GM06990 (cell line): ENCODE measurements around the gene CHDH.

ENCODE experiments used
- DNase-seq: peaks from one replicate; pipeline ENCODE4 v3.0.0-alpha.2; 2011; ENCODE audit not compliant: insufficient read length; ENCODE audit errors: extremely low read depth
- H3K27me3 ChIP-seq: replicated peaks from 2 replicates; pipeline ENCODE4 v1.6.0; 2011; ENCODE audit warnings: low read length; ENCODE audit not compliant: control insufficient read depth, insufficient read depth
- H3K36me3 ChIP-seq: 2 replicates; pipeline ENCODE4 v1.5.1; 2011; ENCODE audit warnings: low read length; ENCODE audit not compliant: control insufficient read depth, insufficient read depth
- H3K4me3 ChIP-seq: replicated peaks from 2 replicates; pipeline ENCODE4 v1.5.1; 2011; ENCODE audit warnings: low read depth, mild to moderate bottlenecking, control low read depth, low read length
- CTCF ChIP-seq: IDR thresholded peaks from 2 replicates; pipeline ENCODE4 v1.5.1; 2011; ENCODE audit warnings: low read length, control low read depth, mild to moderate bottlenecking, inconsistent platforms; ENCODE audit not compliant: insufficient read depth, poor library complexity, severe bottlenecking

The CHDH gene

GRCh38 chr3:53880396-53881345 is 34.5 kb upstream of the CHDH start:
- peak overlapping the region; percentile 81 for H3K4me3 ChIP-seq
- DNase-seq, result no peak
- H3K36me3 ChIP-seq, result peaks cover 7% of the 10 kb centered on the region
- no peaks in the 10 kb centered on the region for H3K27me3 ChIP-seq
- TF ChIP-seq CTCF, result no peak

- no peak for DNase-seq
- no peak for TF ChIP-seq CTCF
Observed at GRCh38 chr3:53865732-53866499, 19.7 kb upstream of the CHDH start.

GRCh38 chr3:53863145-53863544 is 16.9 kb upstream of the CHDH start:
- H3K4me3 ChIP-seq, result no peak overlapping the region
- TF ChIP-seq CTCF, result no peak
- DNase-seq, result no peak
- no peaks in the 10 kb centered on the region for H3K27me3 ChIP-seq
- peaks cover 15% of the 10 kb centered on the region for H3K36me3 ChIP-seq

More at GRCh38 chr3:53865732-53866499, 19.7 kb upstream of the CHDH start:
- Histone ChIP-seq H3K27me3 (no peaks in the 10 kb centered on the region), H3K4me3 (no peak overlapping the region), H3K36me3 (peaks cover 20% of the 10 kb centered on the region)

GRCh38 chr3:53862241-53862640 is 16.0 kb upstream of the CHDH start:
- no peak for DNase-seq
- Histone ChIP-seq H3K27me3 (no peaks in the 10 kb centered on the region), H3K36me3 (peaks cover 11% of the 10 kb centered on the region), H3K4me3 (no peak overlapping the region)
- TF ChIP-seq CTCF, result no peak

- peaks cover 10% of the 10 kb centered on the region for H3K36me3 ChIP-seq
- H3K27me3 ChIP-seq, result no peaks in the 10 kb centered on the region
- H3K4me3 ChIP-seq, result no peak overlapping the region
- no peak for DNase-seq
- TF ChIP-seq CTCF, result no peak
Observed at GRCh38 chr3:53860196-53860595, 14.0 kb upstream of the CHDH start.
